Spleen (tissue), 11 donors: Measurements from ENCODE around the gene B4GALNT2. TPM values are rescaled to one million over a fixed set of nuclear protein-coding genes. Genes with fewer than 3 reads are reported as not detected.
"Not testable (repeated sequence)": the region's sequence is repeated elsewhere in the genome, so short reads cannot be mapped to it uniquely, and the experiment has no call there.

Source experiments
- DNase-seq: peaks from one replicate; pipeline ENCODE4 v3.0.0-alpha.2; 2020
- H3K27ac ChIP-seq, 8 donors: fragments of 200-600 bp; sonication (generic) in 7 of 8; 1 replicate in 4 of 8; 2 replicates in 4 of 8; pipeline versions ENCODE4 v1.5.0 to v1.8.0; 2016 to 2021; ENCODE audit warnings: inconsistent platforms in 4 of 8, mild to moderate bottlenecking in 4 of 8, moderate library complexity in 1 of 8
- H3K27me3 ChIP-seq, 7 donors: fragments of 200-600 bp; sonication (generic) in 6 of 7; replicated peaks in 1 of 7; 1 replicate in 4 of 7; 2 replicates in 3 of 7; pipeline versions ENCODE4 v1.5.0 to v1.8.0; 2016 to 2021; ENCODE audit warnings: inconsistent platforms in 3 of 7, mild to moderate bottlenecking in 1 of 7
- H3K36me3 ChIP-seq, 6 donors: fragments of 200-600 bp; sonication (generic) in 5 of 6; 1 replicate in 4 of 6; 2 replicates in 2 of 6; pipeline versions ENCODE4 v1.5.0 to v1.8.0; 2016 to 2021; ENCODE audit warnings: inconsistent platforms in 2 of 6
- H3K4me1 ChIP-seq, 6 donors: fragments of 200-600 bp; sonication (generic) in 5 of 6; 1 replicate in 3 of 6; 2 replicates in 3 of 6; pipeline versions ENCODE4 v1.5.0 to v1.8.0; 2016 to 2021; ENCODE audit warnings: inconsistent platforms in 3 of 6
- H3K4me3 ChIP-seq, 8 donors: fragments of 200-600 bp; sonication (generic) in 7 of 8; 1 replicate in 4 of 8; 2 replicates in 4 of 8; pipeline versions ENCODE4 v1.5.0 to v1.8.0; 2016 to 2021; ENCODE audit warnings: inconsistent platforms in 4 of 8, mild to moderate bottlenecking in 4 of 8, moderate library complexity in 2 of 8
- H3K9me3 ChIP-seq, 8 donors: fragments of 200-600 bp; sonication (generic) in 7 of 8; 1 replicate in 4 of 8; 2 replicates in 4 of 8; pipeline versions ENCODE4 v1.5.0 to v1.8.0; 2016 to 2021; ENCODE audit warnings: inconsistent platforms in 4 of 8
- CTCF ChIP-seq, 11 experiments: fragments of 200-600 bp in 7 of 11; fragments of 450-650 bp in 4 of 11; sonication (generic) in 4 of 11; IDR thresholded peaks in 8 of 11; conservative IDR thresholded peaks in 3 of 11; 1 replicate in 7 of 11; 2 replicates in 4 of 11; pipeline versions ENCODE4 v1.4.0 to v1.8.0; 2016 to 2021; ENCODE audit warnings: antibody characterized with exemption in 11 of 11, inconsistent platforms in 4 of 11, mild to moderate bottlenecking in 1 of 11
- POLR2A ChIP-seq, 3 donors: fragments of 450-650 bp; IDR thresholded peaks; one replicate each; pipeline ENCODE4 v1.5.1; 2017; ENCODE audit warnings: antibody characterized with exemption in 3 of 3, mild to moderate bottlenecking in 1 of 3
- POLR2AphosphoS5 ChIP-seq, 3 donors: sonication (generic); formaldehyde crosslinking; IDR thresholded peaks; one replicate each; pipeline ENCODE4 v1.5.1; 2017; ENCODE audit warnings: antibody characterized with exemption in 3 of 3
- WGBS, 5 donors: extraction: QIAGEN DNeasy Blood & Tissue Kit in 3 of 5; methylation state at CpG; one replicate each; pipeline versions ENCODE4 v1.1.5 to v1.1.7; 2013 to 2018; 5-methylcytosine and 5-hydroxymethylcytosine counted together
- intact Hi-C: fragments of 100-400 bp; cut with DNase I; formaldehyde crosslinking; loops from one replicate; pipeline ENCODE4 v1.15.0; 2023; ENCODE audit warnings: low total_unique reads
- polyA plus RNA-seq, 3 donors: library from polyadenylated mRNA; stranded (reverse); fragments of 200-250 nt; gene quantifications; one replicate each; pipeline ENCODE4 v1.2.1, GENCODE V29; 2013
- total RNA-seq, 7 donors: library from RNA; depleted of rRNA in 3 of 7; stranded (reverse); fragments of >200 nt in 3 of 7; fragmentation: NEBNext Ultra II Directional in 4 of 7; extraction: Animal tissue kit (Norgen Biotek cat#: 25700) in 4 of 7; gene quantifications; one replicate each; pipeline versions ENCODE4 v1.1.0 to v1.2.1, GENCODE V29; 2016 to 2021
- donor health status: healthy with polysubstance abuse.
- donor health status: DM: no; HTN: no; CAD: no; lungs with moderate emphysema.
- donor health status: DM: no; HTN: no; CAD: no.
- donor health status: Bipolar disorder and iron deficiency.
- donor health status: healthy.
- donor health status: DM: no; HTN: no; CAD: no.
- donor health status: DM: yes; HTN: yes; CAD: no.

Gene B4GALNT2
- total and polyA plus RNA-seq, 10 donors, result 0.10 to 0.21 (median 0.18) TPM; not detected in 6

GRCh38 chr17:49125449-49125848, 7.1 kb upstream of the B4GALNT2 start:
- Histone ChIP-seq H3K9me3 (peaks cover 0 to 7% (median 0%) of the 10 kb centered on the region in 8 donors), H3K4me3 (no peak overlapping the region), H3K27me3 (peaks cover 0 to 34% (median 10%) of the 10 kb centered on the region in 7 donors), H3K27ac (no peak overlapping the region), H3K36me3 (no peaks in the 10 kb centered on the region), H3K4me1 (no peaks in the 10 kb centered on the region)
- TF ChIP-seq POLR2A (IDR thresholded peaks at IDR 0.05), result no peak
- TF ChIP-seq POLR2AphosphoS5 (IDR thresholded peaks at IDR 0.05), result no peak
- TF ChIP-seq CTCF (IDR thresholded peaks at IDR 0.05 in 8 of 11, conservative IDR thresholded peaks at IDR 0.05 in 3 of 11), result no peak
- DNase-seq, result no peak
- intact Hi-C loops, result no loop called here
- 91 to 98% (median 95%) methylated on average over 7 to 32 of the region's 32 CpGs for WGBS, 5 donors

GRCh38 chr17:49126183-49126859, 6.2 kb upstream of the B4GALNT2 start:
- 60 to 72% (median 68%) methylated on average over 10 of the region's 10 CpGs for WGBS, 5 donors
- intact Hi-C loops, H3K36me3 ChIP-seq: not testable (repeated sequence)

GRCh38 chr17:49129359-49129950, 3.1 kb upstream of the B4GALNT2 start:
- H3K4me3 ChIP-seq, H3K36me3 ChIP-seq, intact Hi-C loops, H3K9me3 ChIP-seq, H3K27ac ChIP-seq, DNase-seq: not testable (repeated sequence)
- Histone ChIP-seq H3K4me1 (peaks cover 0 to 12% (median 11%) of the 10 kb centered on the region in 6 donors), H3K27me3 (peaks cover 0 to 64% (median 47%) of the 10 kb centered on the region in 7 donors)
- WGBS, 5 donors, result 54 to 70% (median 58%) methylated on average over 2 of the region's 2 CpGs

More at GRCh38 chr17:49126183-49126859, 6.2 kb upstream of the B4GALNT2 start:
- H3K4me3 ChIP-seq, DNase-seq, H3K27ac ChIP-seq, H3K9me3 ChIP-seq, H3K4me1 ChIP-seq: not testable (repeated sequence)
- peaks cover 0 to 41% (median 18%) of the 10 kb centered on the region in 7 donors for H3K27me3 ChIP-seq

GRCh38 chr17:49130891-49131290, 1.7 kb upstream of the B4GALNT2 start:
- Histone ChIP-seq H3K9me3 (peaks cover 0 to 7% (median 0%) of the 10 kb centered on the region in 8 donors), H3K4me3 (no peak overlapping the region), H3K27ac (no peak overlapping the region), H3K4me1 (peaks cover 0 to 12% (median 11%) of the 10 kb centered on the region in 6 donors), H3K36me3 (no peaks in the 10 kb centered on the region), H3K27me3 (peaks cover 0 to 68% (median 51%) of the 10 kb centered on the region in 7 donors)
- WGBS, 5 donors, result 83 to 92% (median 85%) methylated on average over 3 of the region's 3 CpGs
- intact Hi-C loops, result no loop called here
- DNase-seq, result no peak
- no peak for TF ChIP-seq POLR2AphosphoS5 (IDR thresholded peaks at IDR 0.05)
- no peak for TF ChIP-seq CTCF (IDR thresholded peaks at IDR 0.05 in 8 of 11, conservative IDR thresholded peaks at IDR 0.05 in 3 of 11)
- no peak for TF ChIP-seq POLR2A (IDR thresholded peaks at IDR 0.05)

- H3K36me3 ChIP-seq, result no peaks in the 10 kb centered on the region
- TF ChIP-seq POLR2AphosphoS5 (IDR thresholded peaks at IDR 0.05) (no peak), CTCF (IDR thresholded peaks at IDR 0.05 in 8 of 11, conservative IDR thresholded peaks at IDR 0.05 in 3 of 11) (no peak), POLR2A (IDR thresholded peaks at IDR 0.05) (no peak)
- H3K27me3 ChIP-seq, result peaks cover 0 to 68% (median 50%) of the 10 kb centered on the region in 7 donors
- H3K27ac ChIP-seq, result no peak overlapping the region
- no peak for DNase-seq
- H3K9me3 ChIP-seq, result peaks cover 0 to 7% (median 0%) of the 10 kb centered on the region in 8 donors
- H3K4me1 ChIP-seq, result peaks cover 0 to 12% (median 11%) of the 10 kb centered on the region in 6 donors
- peak overlapping the region in 4 of 8 donors; percentile 19 to 60 (median 28) for H3K4me3 ChIP-seq
- 4 to 7% (median 6%) methylated on average over 22 of the region's 22 CpGs for WGBS, 5 donors
- intact Hi-C loops, result no loop called here
These were observed 261 bp upstream of the B4GALNT2 start for GRCh38 chr17:49132317-49132698.
